Endothelial cell of umbilical vein (primary cell): ENCODE data around the gene RTP1. TPM values are rescaled to one million over a fixed set of nuclear protein-coding genes. Genes with fewer than 3 reads are reported as not detected.

Experiments
- BruUV-seq: library from RNA; stranded (reverse); fragments of 400-500 nt; replicated peaks from 2 replicates; lab custom pipeline; 2021; lab: Mats Ljungman, UMichigan
- CTCF ChIA-PET: fragments of 300-600, 350-600 bp; sonication (Branson Sonifier 250); formaldehyde crosslinking; loops from one replicate; lab custom pipeline; 2021; ENCODE audit warnings: antibody characterized with exemption, inconsistent platforms; lab: Charles Lee
- POLR2A ChIA-PET: fragments of 300-600, 350-600 bp; sonication (Branson Sonifier 250); formaldehyde crosslinking; loops from one replicate; lab custom pipeline; 2021; ENCODE audit warnings: antibody characterized with exemption, inconsistent platforms; lab: Charles Lee
- DNase-seq: peaks from one replicate; pipeline ENCODE4 v3.0.0-alpha.2; 2011; ENCODE audit warnings: low read depth, low spot score
- FAIRE-seq: peaks from 2 replicates; lab custom pipeline; 2011; peaks lifted over from hg19 to GRCh38; lab: Jason Lieb, UNC
- H2AFZ ChIP-seq: 2 replicates; pipeline ENCODE4 v1.6.0; 2012; ENCODE audit warnings: low read depth, low read length, control low read depth, inconsistent platforms
- H3K27ac ChIP-seq: 2 replicates; pipeline ENCODE4 v1.5.1; 2011; ENCODE audit warnings: low read depth, mild to moderate bottlenecking, control low read depth, low read length, moderate library complexity; ENCODE audit not compliant: insufficient read depth
- H3K27me3 ChIP-seq, 2 experiments: 2 replicates each; pipeline versions ENCODE4 v1.6.0 to v1.6.1; 2011; ENCODE audit warnings: low read length in 2 of 2, mixed read lengths in 1 of 2; ENCODE audit not compliant: control insufficient read depth in 2 of 2, insufficient read depth in 2 of 2
- H3K36me3 ChIP-seq, 2 experiments: 2 replicates in 1 of 2; 3 replicates in 1 of 2; pipeline ENCODE4 v1.5.1; 2011; ENCODE audit warnings: low read length in 2 of 2, mild to moderate bottlenecking in 1 of 2, moderate library complexity in 1 of 2; ENCODE audit not compliant: control insufficient read depth in 2 of 2, insufficient read depth in 2 of 2; ENCODE audit errors: extremely low read depth in 1 of 2
- H3K4me1 ChIP-seq: 3 replicates; pipeline ENCODE4 v1.5.1; 2011; ENCODE audit warnings: mild to moderate bottlenecking, low read length; ENCODE audit not compliant: control insufficient read depth, insufficient read depth; ENCODE audit errors: extremely low read depth
- H3K4me2 ChIP-seq: 2 replicates; pipeline ENCODE4 v1.6.1; 2011; ENCODE audit warnings: low read length, control low read depth, mixed read lengths; ENCODE audit not compliant: insufficient read depth
- H3K4me3 ChIP-seq, 3 experiments: fragments of 200-600 bp in 1 of 3; sonication (generic), shearing (Covaris generic) in 1 of 3; replicated peaks in 1 of 3; 2 replicates each; pipeline ENCODE4 v1.5.1; 2011 to 2016; ENCODE audit warnings: control low read depth in 3 of 3, low read length in 3 of 3, mild to moderate bottlenecking in 2 of 3, inconsistent platforms in 1 of 3, low read depth in 1 of 3, moderate library complexity in 1 of 3; ENCODE audit not compliant: insufficient read depth in 1 of 3
- H3K79me2 ChIP-seq: 2 replicates; pipeline ENCODE4 v1.6.0; 2012; ENCODE audit warnings: low read length, inconsistent platforms; ENCODE audit not compliant: control insufficient read depth, insufficient read depth
- H3K9ac ChIP-seq: replicated peaks from 2 replicates; pipeline ENCODE3; 2011; ENCODE audit warnings: low read length, control low read depth; ENCODE audit not compliant: insufficient read depth; ENCODE audit errors: extremely low read depth
- H3K9me1 ChIP-seq: replicated peaks from 3 replicates; pipeline ENCODE4 v1.6.0; 2011; ENCODE audit warnings: mild to moderate bottlenecking, low read length; ENCODE audit not compliant: control insufficient read depth, insufficient read depth; ENCODE audit errors: extremely low read depth
- H3K9me3 ChIP-seq: replicated peaks from 2 replicates; pipeline ENCODE4 v1.5.1; 2012; ENCODE audit warnings: low read length, inconsistent platforms; ENCODE audit not compliant: control insufficient read depth, insufficient read depth
- H4K20me1 ChIP-seq: replicated peaks from 2 replicates; pipeline ENCODE3; 2011; ENCODE audit warnings: mild to moderate bottlenecking, low read length; ENCODE audit not compliant: control insufficient read depth, insufficient read depth; ENCODE audit errors: extremely low read depth
- CTCF ChIP-seq, 2 donors: IDR thresholded peaks; 1 replicate in 1 of 2; 2 replicates in 1 of 2; pipeline ENCODE4 v1.5.1; 2011; ENCODE audit warnings: low read length in 2 of 2, mild to moderate bottlenecking in 2 of 2, moderate library complexity in 2 of 2, control low read depth in 1 of 2, inconsistent platforms in 1 of 2, low read depth in 1 of 2; ENCODE audit not compliant: insufficient read depth in 1 of 2; ENCODE audit errors: extremely low read depth in 1 of 2
- EZH2 ChIP-seq: IDR thresholded peaks from 2 replicates; pipeline ENCODE4 v1.6.1; 2012; ENCODE audit warnings: borderline replicate concordance, low read depth, mild to moderate bottlenecking, moderate library complexity, low read length, inconsistent platforms; ENCODE audit not compliant: severe bottlenecking
- FOS ChIP-seq: IDR thresholded peaks from 2 replicates; pipeline ENCODE4 v1.6.1; 2011; ENCODE audit warnings: mild to moderate bottlenecking, low read length, moderate library complexity, borderline replicate concordance; ENCODE audit not compliant: insufficient read depth
- GATA2 ChIP-seq: IDR thresholded peaks from 2 replicates; pipeline ENCODE4 v1.7.0; 2011; ENCODE audit warnings: low read depth, mild to moderate bottlenecking, moderate library complexity, mixed read lengths, low read length; ENCODE audit not compliant: insufficient read length, insufficient read depth
- JUN ChIP-seq: IDR thresholded peaks from 2 replicates; pipeline ENCODE4 v1.6.1; 2011; ENCODE audit warnings: borderline replicate concordance, low read depth; ENCODE audit not compliant: insufficient read length, insufficient read depth
- MAX ChIP-seq: IDR thresholded peaks from 2 replicates; pipeline ENCODE4 v1.6.1; 2011; ENCODE audit not compliant: insufficient read depth, insufficient read length
- MYC ChIP-seq: IDR thresholded peaks from one replicate; pipeline ENCODE4 v1.6.1; 2011; ENCODE audit warnings: mild to moderate bottlenecking, low read depth, low read length
- POLR2A ChIP-seq: IDR thresholded peaks from 2 replicates; pipeline ENCODE4 v1.6.1; 2012; ENCODE audit warnings: low read depth, mild to moderate bottlenecking, control low read depth, low read length
- POLR2AphosphoS5 ChIP-seq: IDR thresholded peaks from 2 replicates; pipeline ENCODE4 v1.6.1; 2012; ENCODE audit warnings: low read depth, mild to moderate bottlenecking, control low read depth, low read length, moderate library complexity; ENCODE audit not compliant: insufficient read depth
- dilution Hi-C: fragments of 300-500 bp; cut with MboI; formaldehyde crosslinking; loops from one replicate; pipeline ENCODE4 v1.15.0; 2019; ENCODE audit warnings: low sequenced_read_pairs; ENCODE audit not compliant: extremely low pct_ligation_motif_present
- intact Hi-C: fragments of 100-400 bp; cut with micrococcal nuclease; formaldehyde crosslinking; loops from one replicate; pipeline ENCODE4 v1.10.0; 2022
- polyA plus RNA-seq, 4 experiments: library from polyadenylated mRNA; depleted of rRNA in 3 of 4; stranded (reverse) in 3 of 4; unstranded in 1 of 4; fragments of >200 nt; gene quantifications; 2 replicates each; pipeline versions ENCODE4 v1.2.1 to v1.2.3, GENCODE V29; 2011 to 2012; ENCODE audit warnings: missing spikeins in 1 of 4
- total RNA-seq: library from RNA; stranded (reverse); gene quantifications from 2 replicates; pipeline ENCODE4 v1.2.3, GENCODE V29; 2021

The RTP1 gene
- total and polyA plus RNA-seq, 2 donors (not counting 3 experiments of a cell fraction or from before 2014, with no cell fraction given), result not detected

- Histone ChIP-seq H3K79me2 (no peaks in the 10 kb centered on the region), H3K9me1 (no peaks in the 10 kb centered on the region), H3K4me2 (no peak overlapping the region), H4K20me1 (no peaks in the 10 kb centered on the region), H3K36me3 (no peaks in the 10 kb centered on the region), H3K27me3 (peaks cover 0 to 2% of the 10 kb centered on the region in 2 experiments), H3K9ac (no peak overlapping the region), H3K27ac (no peak overlapping the region), H2AFZ (no peak overlapping the region), H3K4me3 (no peak overlapping the region), H3K9me3 (no peaks in the 10 kb centered on the region), H3K4me1 (no peaks in the 10 kb centered on the region)
- no peak for TF ChIP-seq MYC
- TF ChIP-seq MAX, result no peak
- no peak for TF ChIP-seq CTCF (IDR thresholded peaks at IDR 0.05; ENCODE audit: extremely low read depth in 1 of 2, insufficient read depth in 1 of 2, low read depth in 1 of 2, low read length in 2 of 2)
- no peak for TF ChIP-seq JUN
- no peak for TF ChIP-seq POLR2AphosphoS5
- TF ChIP-seq GATA2, result no peak
- TF ChIP-seq FOS, result no peak
- TF ChIP-seq EZH2, result no peak
- TF ChIP-seq POLR2A, result no peak
- intact Hi-C loops (loop anchor here (5.0 kb wide), 1 partner anchor 1198 kb away; no protein-coding TSS in a partner anchor), dilution Hi-C loops (no loop called here)
- DNase-seq, result no peak
- no TSS peak for BruUV-seq
- ChIA-PET CTCF (interaction anchor here (0.8 to 3.3 kb wide), 5 partner anchors 9 to 469 kb away, joined by 3 to 19 read pairs (median 4); partner anchors contain the start of gene RPL39L), POLR2A (no interaction called here)
- FAIRE-seq, result no peak
Measured at GRCh38 chr3:187210545-187211327, 13.4 kb downstream of the RTP1 start.
